SK-N-SH treated with all-trans-retinoic acid at 6 μM for 48 hours (cell line): ENCODE results near the gene EIF4EBP3.
A peak's percentile ranks its signal among the peaks of the same experiment; 100 is the strongest.
"Not testable (repeated sequence)": the region's sequence is repeated elsewhere in the genome, so short reads cannot be mapped to it uniquely, and the experiment has no call there.

Source experiments
- ATAC-seq: fragments of 200-7000 bp; cut with Tn5 transposase; 3 replicates; pipeline ENCODE4 v1.9.1; 2020; ENCODE audit warnings: mild to moderate bottlenecking, moderate library complexity
- ARNTL ChIP-seq: fragments of 450-650 bp; formaldehyde crosslinking; IDR thresholded peaks from 2 replicates; pipeline ENCODE4 v1.5.0; 2020; ENCODE audit warnings: low read depth, mild to moderate bottlenecking, moderate library complexity, borderline replicate concordance
- BACH2 ChIP-seq: fragments of 250-450 bp; sonication (Bioruptor Pico); IDR thresholded peaks from 2 replicates; pipeline ENCODE4 v1.9.0; 2021; ENCODE audit warnings: mild to moderate bottlenecking, borderline replicate concordance
- CREB5 ChIP-seq: fragments of 250-450 bp; sonication (Bioruptor Pico); IDR thresholded peaks from 2 replicates; pipeline ENCODE4 v1.5.1; 2020; ENCODE audit warnings: low read depth, mild to moderate bottlenecking, moderate library complexity
- CSDC2 ChIP-seq: fragments of 250-450 bp; sonication (Bioruptor Pico); IDR thresholded peaks from 2 replicates; pipeline ENCODE4 v1.5.0; 2020; ENCODE audit warnings: mild to moderate bottlenecking, moderate library complexity
- CSRNP3 ChIP-seq: fragments of 250-450 bp; sonication (Bioruptor Pico); IDR thresholded peaks from 2 replicates; pipeline ENCODE4 v1.5.1; 2021; ENCODE audit warnings: mild to moderate bottlenecking, moderate library complexity
- ESRRG ChIP-seq: fragments of 250-450 bp; sonication (Bioruptor Pico); IDR thresholded peaks from 2 replicates; pipeline ENCODE4 v1.6.1; 2021; ENCODE audit warnings: mild to moderate bottlenecking
- GLIS3 ChIP-seq: fragments of 250-450 bp; sonication (Bioruptor Pico); IDR thresholded peaks from 2 replicates; pipeline ENCODE4 v1.5.0; 2020; ENCODE audit warnings: mild to moderate bottlenecking, moderate library complexity
- ISL1 ChIP-seq: fragments of 250-450 bp; sonication (Bioruptor Pico); IDR thresholded peaks from 2 replicates; pipeline ENCODE4 v2.1.2; 2022; ENCODE audit warnings: mild to moderate bottlenecking, moderate library complexity
- OSR1 ChIP-seq: fragments of 250-450 bp; sonication (Bioruptor Pico); IDR thresholded peaks from 2 replicates; pipeline ENCODE4 v1.8.0; 2022; ENCODE audit warnings: moderate library complexity, mild to moderate bottlenecking, inconsistent platforms
- PATZ1 ChIP-seq: fragments of 250-450 bp; sonication (Bioruptor Pico); IDR thresholded peaks from 2 replicates; pipeline ENCODE4 v1.8.0; 2020; ENCODE audit warnings: mild to moderate bottlenecking, moderate library complexity, borderline replicate concordance
- POU6F1 ChIP-seq: fragments of 250-450 bp; sonication (Bioruptor Pico); IDR thresholded peaks from 2 replicates; pipeline ENCODE4 v1.8.0; 2021; ENCODE audit warnings: low read depth, mild to moderate bottlenecking, moderate library complexity, borderline replicate concordance
- PPARA ChIP-seq: fragments of 250-450 bp; sonication (Bioruptor Pico); IDR thresholded peaks from 2 replicates; pipeline ENCODE4 v1.5.0; 2020; ENCODE audit warnings: mild to moderate bottlenecking, borderline replicate concordance
- RARB ChIP-seq: fragments of 250-450 bp; sonication (Bioruptor Pico); IDR thresholded peaks from 2 replicates; pipeline ENCODE4 v1.8.0; 2021; ENCODE audit warnings: mild to moderate bottlenecking, moderate library complexity
- SNAI2 ChIP-seq: fragments of 250-450 bp; sonication (Bioruptor Pico); IDR thresholded peaks from 2 replicates; pipeline ENCODE4 v1.5.0; 2020; ENCODE audit warnings: mild to moderate bottlenecking, moderate library complexity
- TCF4 ChIP-seq: fragments of 250-450 bp; sonication (Bioruptor Pico); IDR thresholded peaks from 2 replicates; pipeline ENCODE4 v1.8.0; 2021; ENCODE audit warnings: mild to moderate bottlenecking, moderate library complexity, borderline replicate concordance
- TOX ChIP-seq: fragments of 250-450 bp; sonication (Bioruptor Pico); IDR thresholded peaks from 2 replicates; pipeline ENCODE4 v1.8.0; 2021; ENCODE audit warnings: mild to moderate bottlenecking, moderate library complexity, borderline replicate concordance
- TSHZ2 ChIP-seq: fragments of 250-450 bp; sonication (Bioruptor Pico); IDR thresholded peaks from 2 replicates; pipeline ENCODE4 v1.5.0; 2020; ENCODE audit warnings: mild to moderate bottlenecking, moderate library complexity
- ZC3H10 ChIP-seq: fragments of 250-450 bp; sonication (Bioruptor Pico); IDR thresholded peaks from 2 replicates; pipeline ENCODE4 v1.5.1; 2021; ENCODE audit warnings: mild to moderate bottlenecking, moderate library complexity
- ZFP3 ChIP-seq: fragments of 250-450 bp; sonication (Bioruptor Pico); IDR thresholded peaks from 2 replicates; pipeline ENCODE4 v1.5.0; 2020; ENCODE audit warnings: mild to moderate bottlenecking, moderate library complexity
- ZFP30 ChIP-seq: fragments of 450-650 bp; formaldehyde crosslinking; IDR thresholded peaks from 2 replicates; pipeline ENCODE4 v1.5.0; 2022; ENCODE audit warnings: mild to moderate bottlenecking, moderate library complexity
- ZNF565 ChIP-seq: fragments of 450-650 bp; formaldehyde crosslinking; conservative IDR thresholded peaks from 2 replicates; pipeline ENCODE4 v1.5.0; 2020; ENCODE audit warnings: low read depth, mild to moderate bottlenecking, moderate library complexity
- ZNF70 ChIP-seq: fragments of 450-650 bp; formaldehyde crosslinking; IDR thresholded peaks from 2 replicates; pipeline ENCODE4 v1.5.0; 2020; ENCODE audit warnings: mild to moderate bottlenecking, moderate library complexity
- ZNF8 ChIP-seq: fragments of 450-650 bp; formaldehyde crosslinking; IDR thresholded peaks from 2 replicates; pipeline ENCODE4 v1.5.0; 2020; ENCODE audit warnings: mild to moderate bottlenecking, moderate library complexity

EIF4EBP3 gene

GRCh38 chr5:140590861-140591260 lies 43.4 kb downstream of the EIF4EBP3 start:
- no peak for TF ChIP-seq GLIS3 (CRISPR knock-in tag)
- no peak for TF ChIP-seq SNAI2 (CRISPR knock-in tag)
- no peak for TF ChIP-seq CSRNP3 (CRISPR knock-in tag)
- TF ChIP-seq CREB5 (CRISPR knock-in tag): no peak
- no peak for TF ChIP-seq CSDC2 (CRISPR knock-in tag)
- TF ChIP-seq BACH2: no peak
- TF ChIP-seq ZNF8 (CRISPR knock-in tag): no peak
- TF ChIP-seq ZFP30 (CRISPR knock-in tag): no peak
- no peak for TF ChIP-seq ZNF70 (CRISPR knock-in tag)
- TF ChIP-seq OSR1: no peak
- TF ChIP-seq ISL1 (CRISPR knock-in tag): no peak
- no peak for TF ChIP-seq PATZ1 (CRISPR knock-in tag)
- TF ChIP-seq ZNF565 (CRISPR knock-in tag): no peak
- TF ChIP-seq ZFP3 (CRISPR knock-in tag): no peak
- TF ChIP-seq TCF4 (CRISPR knock-in tag): no peak
- TF ChIP-seq POU6F1 (CRISPR knock-in tag): no peak
- no peak for TF ChIP-seq TOX (CRISPR knock-in tag)
- TF ChIP-seq ZC3H10: no peak
- no peak for TF ChIP-seq ESRRG (CRISPR knock-in tag)
- no peak for TF ChIP-seq PPARA (CRISPR knock-in tag)
- no peak for ATAC-seq

- TF ChIP-seq OSR1: no peak
- TF ChIP-seq POU6F1 (CRISPR knock-in tag): no peak
- no peak for TF ChIP-seq TOX (CRISPR knock-in tag)
- no peak for TF ChIP-seq ZNF565 (CRISPR knock-in tag)
- no peak for TF ChIP-seq ISL1 (CRISPR knock-in tag)
- ATAC-seq: peak; percentile 44; the same call in 1 of the 3 replicates
Measured at GRCh38 chr5:140591747-140592372, 44.4 kb downstream of the EIF4EBP3 start.

GRCh38 chr5:140593070-140593469 lies 45.6 kb downstream of the EIF4EBP3 start:
- not testable (repeated sequence) for ATAC-seq

GRCh38 chr5:140594169-140594568 lies 46.7 kb downstream of the EIF4EBP3 start:
- no peak for ATAC-seq
- TF ChIP-seq ISL1 (CRISPR knock-in tag) (no peak), ZFP30 (CRISPR knock-in tag) (no peak), RARB (no peak), ARNTL (CRISPR knock-in tag) (no peak), CSRNP3 (CRISPR knock-in tag) (no peak), TSHZ2 (CRISPR knock-in tag) (no peak), ZFP3 (CRISPR knock-in tag) (no peak), ZNF8 (CRISPR knock-in tag) (no peak), SNAI2 (CRISPR knock-in tag) (no peak), ESRRG (CRISPR knock-in tag) (no peak), CSDC2 (CRISPR knock-in tag) (no peak), ZC3H10 (no peak)
